ENCODE results near the gene CX3CR1.

CX3CR1 gene

GRCh38 chr3:39250116-39250747 is 29.6 kb downstream of the CX3CR1 start:
- Histone ChIP-seq H4K20me1 (ENCODE audit: insufficient read depth, low read length) (no peaks in the 10 kb centered on the region), H2AFZ (ENCODE audit: low read length) (no peak overlapping the region), H3K36me3 (ENCODE audit: insufficient read depth, low read length) (no peaks in the 10 kb centered on the region), H3F3A (ENCODE audit: insufficient read depth, low read length) (no peaks in the 10 kb centered on the region), H3K4me3 (ENCODE audit: low read depth, low read length, poor library complexity, severe bottlenecking) (no peak overlapping the region), H3K9me2 (ENCODE audit: low read depth, low read length) (no peaks in the 10 kb centered on the region), H3K27ac (ENCODE audit: low read depth, low read length, poor library complexity, severe bottlenecking) (no peak overlapping the region), H3K4me2 (ENCODE audit: low read length) (no peak overlapping the region), H3K4me1 (ENCODE audit: insufficient read depth, low read length, severe bottlenecking) (peaks cover 8% of the 10 kb centered on the region), H3K9me3 (ENCODE audit: low read length) (no peaks in the 10 kb centered on the region), H3K9ac (ENCODE audit: low read length) (no peak overlapping the region), H3K27me3 (ENCODE audit: insufficient read depth, low read length) (no peaks in the 10 kb centered on the region), H3K79me2 (ENCODE audit: insufficient read depth, low read length) (no peaks in the 10 kb centered on the region)
- no peak for TF ChIP-seq EZH2 (IDR thresholded peaks at IDR 0.05; ENCODE audit: borderline replicate concordance, low read length)
- TF ChIP-seq CTCF (IDR thresholded peaks at IDR 0.05; ENCODE audit: low read length) = no peak

- Histone ChIP-seq H3K9me3 (ENCODE audit: low read length) (no peaks in the 10 kb centered on the region), H3K27ac (ENCODE audit: low read depth, low read length, poor library complexity, severe bottlenecking) (no peak overlapping the region), H3K27me3 (ENCODE audit: insufficient read depth, low read length) (no peaks in the 10 kb centered on the region), H2AFZ (ENCODE audit: low read length) (no peak overlapping the region), H3K4me2 (ENCODE audit: low read length) (no peak overlapping the region), H3K4me1 (ENCODE audit: insufficient read depth, low read length, severe bottlenecking) (peaks cover 1% of the 10 kb centered on the region), H4K20me1 (ENCODE audit: insufficient read depth, low read length) (no peaks in the 10 kb centered on the region), H3K79me2 (ENCODE audit: insufficient read depth, low read length) (no peaks in the 10 kb centered on the region), H3K9me2 (ENCODE audit: low read depth, low read length) (no peaks in the 10 kb centered on the region), H3K9ac (ENCODE audit: low read length) (no peak overlapping the region), H3K4me3 (ENCODE audit: low read depth, low read length, poor library complexity, severe bottlenecking) (no peak overlapping the region), H3K36me3 (ENCODE audit: insufficient read depth, low read length) (no peaks in the 10 kb centered on the region), H3F3A (ENCODE audit: insufficient read depth, low read length) (no peaks in the 10 kb centered on the region)
- TF ChIP-seq CTCF (IDR thresholded peaks at IDR 0.05; ENCODE audit: low read length) = no peak
Measured at GRCh38 chr3:39249453-39250115, 30.3 kb downstream of the CX3CR1 start.

- H3F3A ChIP-seq (ENCODE audit: insufficient read depth, low read length) = no peaks in the 10 kb centered on the region
- H3K27ac ChIP-seq (ENCODE audit: low read depth, low read length, poor library complexity, severe bottlenecking) = no peak overlapping the region
- no peak overlapping the region for H3K4me2 ChIP-seq (ENCODE audit: low read length)
- no peaks in the 10 kb centered on the region for H3K9me2 ChIP-seq (ENCODE audit: low read depth, low read length)
- no peaks in the 10 kb centered on the region for H3K27me3 ChIP-seq (ENCODE audit: insufficient read depth, low read length)
- no peaks in the 10 kb centered on the region for H4K20me1 ChIP-seq (ENCODE audit: insufficient read depth, low read length)
- no peak overlapping the region for H3K9ac ChIP-seq (ENCODE audit: low read length)
- no peaks in the 10 kb centered on the region for H3K36me3 ChIP-seq (ENCODE audit: insufficient read depth, low read length)
- no peaks in the 10 kb centered on the region for H3K79me2 ChIP-seq (ENCODE audit: insufficient read depth, low read length)
- no peak overlapping the region for H3K4me3 ChIP-seq (ENCODE audit: low read depth, low read length, poor library complexity, severe bottlenecking)
- H2AFZ ChIP-seq (ENCODE audit: low read length) = no peak overlapping the region
- no peaks in the 10 kb centered on the region for H3K4me1 ChIP-seq (ENCODE audit: insufficient read depth, low read length, severe bottlenecking)
- H3K9me3 ChIP-seq (ENCODE audit: low read length) = no peaks in the 10 kb centered on the region
- TF ChIP-seq EZH2 (IDR thresholded peaks at IDR 0.05; ENCODE audit: borderline replicate concordance, low read length) (no peak), CTCF (IDR thresholded peaks at IDR 0.05; ENCODE audit: low read length) (no peak)
Measured at GRCh38 chr3:39241561-39241960, 38.3 kb downstream of the CX3CR1 start.
